ENCODE results near the gene TMEM141. TPM values are rescaled to one million over a fixed set of nuclear protein-coding genes. Genes with fewer than 3 reads are reported as not detected.
"Not testable (repeated sequence)": the region's sequence is repeated elsewhere in the genome, so short reads cannot be mapped to it uniquely, and the experiment has no call there.

TMEM141 gene
- total RNA-seq, 6 experiments from 2014 or later, result 46.5 to 105 (median 56.7) TPM

DNA sequence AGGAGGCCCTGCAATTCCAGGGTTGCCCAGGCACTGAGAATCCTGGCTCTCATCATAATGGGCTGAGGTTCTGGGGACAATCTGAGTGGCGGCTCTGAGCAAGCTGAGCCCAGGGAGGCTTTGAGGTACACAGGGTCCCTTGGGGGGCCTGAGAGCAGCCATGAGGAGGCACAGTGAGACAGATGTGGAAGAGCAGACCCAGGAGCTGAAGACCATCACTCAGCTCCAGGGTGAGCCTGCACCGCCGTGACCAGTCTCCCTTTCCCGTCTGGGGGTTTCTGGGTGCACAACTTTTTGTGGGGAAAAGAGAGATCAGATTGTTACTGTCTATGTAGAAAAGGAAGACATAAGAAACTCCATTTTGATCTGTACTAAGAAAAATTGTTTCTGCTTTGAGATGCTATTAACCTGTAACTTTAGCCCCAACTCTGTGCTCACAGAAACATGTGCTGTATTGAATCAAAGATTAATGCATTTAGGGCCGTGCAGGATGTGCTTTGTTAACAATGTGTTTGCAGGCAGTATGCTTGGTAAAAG, 5.2 kb downstream of the TMEM141 start, which contains the start of gene CCDC183:
TSS of gene CCDC183 (plus strand) at position 101 of the 537 bp plus-strand sequence. CDS start at position 161, 60 bp downstream.
- intact Hi-C loops (cut with DNase I), result no loop called here
- Histone ChIP-seq H3K4me3 (no peak within 1 kb of the TSS), H3K27me3 (no peaks in the 10 kb centered on the region), H3K4me1 (peaks cover 0 to 33% (median 17%) of the 10 kb centered on the region in 4 donors), H3K27ac (no peak within 1 kb of the TSS), H3K9me3 (no peaks in the 10 kb centered on the region), H3K36me3 (no peaks in the 10 kb centered on the region)
- no peak for TF ChIP-seq POLR2A (IDR thresholded peaks at IDR 0.05)
- TF ChIP-seq, protein P1, sequence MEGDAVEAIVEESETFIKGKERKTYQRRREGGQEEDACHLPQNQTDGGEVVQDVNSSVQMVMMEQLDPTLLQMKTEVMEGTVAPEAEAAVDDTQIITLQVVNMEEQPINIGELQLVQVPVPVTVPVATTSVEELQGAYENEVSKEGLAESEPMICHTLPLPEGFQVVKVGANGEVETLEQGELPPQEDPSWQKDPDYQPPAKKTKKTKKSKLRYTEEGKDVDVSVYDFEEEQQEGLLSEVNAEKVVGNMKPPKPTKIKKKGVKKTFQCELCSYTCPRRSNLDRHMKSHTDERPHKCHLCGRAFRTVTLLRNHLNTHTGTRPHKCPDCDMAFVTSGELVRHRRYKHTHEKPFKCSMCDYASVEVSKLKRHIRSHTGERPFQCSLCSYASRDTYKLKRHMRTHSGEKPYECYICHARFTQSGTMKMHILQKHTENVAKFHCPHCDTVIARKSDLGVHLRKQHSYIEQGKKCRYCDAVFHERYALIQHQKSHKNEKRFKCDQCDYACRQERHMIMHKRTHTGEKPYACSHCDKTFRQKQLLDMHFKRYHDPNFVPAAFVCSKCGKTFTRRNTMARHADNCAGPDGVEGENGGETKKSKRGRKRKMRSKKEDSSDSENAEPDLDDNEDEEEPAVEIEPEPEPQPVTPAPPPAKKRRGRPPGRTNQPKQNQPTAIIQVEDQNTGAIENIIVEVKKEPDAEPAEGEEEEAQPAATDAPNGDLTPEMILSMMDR (IDR thresholded peaks at IDR 0.05), result no peak
- DNase-seq (no peak), ATAC-seq (no peak)
- WGBS (ENCODE audit: insufficient coverage, low coverage, low lambda C conversion rate, missing lambda C conversion rate), result 48% methylated on average over 4 of the region's 5 CpGs

DNA sequence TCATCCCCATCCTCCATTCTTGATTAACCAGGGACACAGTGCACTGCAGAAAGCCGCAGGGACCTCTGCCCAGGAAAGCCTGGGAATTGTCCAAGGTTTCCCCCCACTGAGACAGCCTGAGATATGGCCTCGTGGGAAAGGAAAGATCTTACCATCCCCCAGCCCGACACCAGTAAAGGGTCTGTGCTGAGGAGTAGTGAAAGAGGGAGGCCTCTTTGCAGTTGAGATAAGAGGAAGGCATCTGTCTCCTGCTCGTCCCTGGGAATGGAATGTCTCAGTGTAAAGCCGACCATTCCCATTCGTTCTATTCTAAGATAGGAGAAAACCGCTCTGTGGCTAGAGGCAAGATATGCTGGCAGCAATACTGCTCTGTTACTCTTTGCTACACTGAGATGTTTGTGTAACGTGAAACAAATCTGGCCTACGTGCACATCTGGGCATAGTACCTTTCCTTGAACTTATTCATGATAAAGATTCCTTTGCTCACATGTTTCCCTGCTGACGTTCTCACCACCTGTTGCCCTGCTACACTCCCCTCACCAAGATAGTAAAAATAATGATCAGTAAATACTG, 5.7 kb downstream of the TMEM141 start:
- WGBS (ENCODE audit: insufficient coverage, low coverage, low lambda C conversion rate, missing lambda C conversion rate), result 19% methylated on average over 10 of the region's 10 CpGs
- H3K36me3 ChIP-seq; H3K27me3 ChIP-seq; H3K27ac ChIP-seq; H3K9me3 ChIP-seq; H3K4me3 ChIP-seq; ATAC-seq; intact Hi-C loops (cut with DNase I); DNase-seq: not testable (repeated sequence)
- H3K4me1 ChIP-seq, result peaks cover 0 to 29% (median 15%) of the 10 kb centered on the region in 4 donors

DNA sequence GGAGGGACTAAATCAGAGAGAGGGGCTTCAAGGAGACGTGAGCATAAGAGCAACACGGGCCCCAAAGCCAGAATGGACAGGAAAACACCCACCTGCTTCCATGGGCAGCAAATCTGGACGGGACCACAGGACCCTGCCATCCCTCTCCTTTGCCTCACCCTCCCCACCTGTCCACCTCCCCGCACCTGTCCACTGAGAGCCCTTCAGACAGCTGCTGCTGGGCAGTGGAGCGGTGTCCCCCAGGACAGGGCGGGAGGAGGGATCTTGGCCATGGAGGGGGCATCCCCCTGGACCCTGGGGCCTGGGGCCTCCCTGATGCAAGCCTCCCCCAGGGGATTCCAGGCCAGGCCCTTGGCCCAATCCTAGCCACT, 7.5 kb downstream of the TMEM141 start:
- no CpG with 5 or more reads among the region's 6 CpGs for WGBS (ENCODE audit: insufficient coverage, low coverage, low lambda C conversion rate, missing lambda C conversion rate)

DNA sequence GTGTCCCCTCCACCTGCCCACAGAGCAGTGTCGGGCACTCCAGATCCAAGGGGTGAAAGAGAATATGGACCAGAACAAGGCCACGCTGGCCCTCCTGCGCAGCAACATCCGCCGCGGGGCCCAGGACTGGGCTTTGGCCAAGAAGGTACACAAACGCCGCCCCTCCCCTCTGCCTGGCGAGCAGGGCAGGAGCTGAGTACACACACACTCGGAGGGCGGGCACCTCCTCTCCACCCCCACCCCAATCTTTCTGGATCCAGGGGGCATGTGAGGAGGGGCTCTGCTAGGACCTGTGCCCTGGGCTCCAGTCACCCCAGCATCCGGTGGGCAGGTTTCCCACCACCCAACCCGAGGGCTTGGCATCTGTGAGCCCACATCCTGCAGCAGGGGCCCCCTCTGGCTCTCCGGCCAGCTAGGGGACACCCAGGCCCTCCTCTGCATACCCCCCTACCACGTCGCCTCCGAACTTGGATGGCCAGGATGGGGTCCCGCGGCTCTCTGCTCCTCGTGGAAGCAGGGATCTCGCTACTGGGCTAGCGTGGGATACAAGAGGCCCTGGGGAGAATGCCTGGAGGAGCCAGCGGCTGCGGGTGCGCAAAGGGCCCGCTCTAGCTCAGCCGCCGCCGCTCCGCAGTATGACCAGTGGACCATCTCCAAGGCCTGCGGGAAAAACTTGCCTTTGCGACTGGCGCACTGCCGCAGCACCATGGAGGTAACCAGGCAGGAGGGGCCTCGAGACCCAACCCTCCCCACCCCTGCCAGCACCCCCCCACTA, 8.1 kb downstream of the TMEM141 start:
- DNase-seq, result peak; percentile 71 to 77 (median 75)
- intact Hi-C loops (cut with DNase I), result no loop called here
- TF ChIP-seq, protein P1 (IDR thresholded peaks at IDR 0.05), result no peak
- TF ChIP-seq POLR2A (IDR thresholded peaks at IDR 0.05), result no peak
- Histone ChIP-seq H3K4me1 (peaks cover 0 to 25% (median 13%) of the 10 kb centered on the region in 4 donors), H3K9me3 (no peaks in the 10 kb centered on the region), H3K36me3 (no peaks in the 10 kb centered on the region), H3K27ac (no peak overlapping the region), H3K4me3 (peak overlapping the region in 2 of 3 donors; percentile 38 to 39), H3K27me3 (no peaks in the 10 kb centered on the region)
- whole genome bisulfite sequencing (ENCODE audit: insufficient coverage, low coverage, low lambda C conversion rate, missing lambda C conversion rate), result 7% methylated on average over 5 of the region's 35 CpGs
- ATAC-seq, result peak; percentile 56 to 62 (median 57)

More for the DNA sequence above, 7.5 kb downstream of the TMEM141 start:
- no peak overlapping the region for H3K4me3 ChIP-seq
- H3K27me3 ChIP-seq, result no peaks in the 10 kb centered on the region
- H3K9me3 ChIP-seq, result no peaks in the 10 kb centered on the region
- TF ChIP-seq POLR2A (IDR thresholded peaks at IDR 0.05), result no peak
- TF ChIP-seq, protein P1 (IDR thresholded peaks at IDR 0.05), result no peak
- ATAC-seq (no peak), DNase-seq (no peak)
- intact Hi-C loops (cut with DNase I), result no loop called here
- H3K4me1 ChIP-seq, result peaks cover 0 to 25% (median 13%) of the 10 kb centered on the region in 4 donors
- H3K27ac ChIP-seq, result no peak overlapping the region
- H3K36me3 ChIP-seq, result no peaks in the 10 kb centered on the region
